ENCODE measurements around the gene SLC9C1.

Gene SLC9C1

GRCh38 chr3:112306825-112307224, 12.8 kb upstream of the SLC9C1 start:
- no peak for DNase-seq

- DNase-seq: peak; percentile 31
Measured at GRCh38 chr3:112304611-112305010, 10.6 kb upstream of the SLC9C1 start.

- DNase-seq: peak; percentile 68
Measured at GRCh38 chr3:112303764-112304325, 9.8 kb upstream of the SLC9C1 start.

GRCh38 chr3:112302881-112303763, 9.1 kb upstream of the SLC9C1 start:
- peak; percentile 26 for DNase-seq

GRCh38 chr3:112302150-112302830, 8.3 kb upstream of the SLC9C1 start:
- DNase-seq: peak; percentile 92

- no peak for DNase-seq
Measured at GRCh38 chr3:112298781-112299180, 4.8 kb upstream of the SLC9C1 start.

GRCh38 chr3:112297714-112298113, 3.7 kb upstream of the SLC9C1 start:
- DNase-seq: no peak

GRCh38 chr3:112289011-112289410, 5.0 kb downstream of the SLC9C1 start:
- DNase-seq: no peak

GRCh38 chr3:112280266-112280665, 13.8 kb downstream of the SLC9C1 start:
- DNase-seq: no peak

- DNase-seq: no peak
Measured at GRCh38 chr3:112273536-112273935, 20.5 kb downstream of the SLC9C1 start.

- DNase-seq: peak; percentile 59
Measured at GRCh38 chr3:112261742-112262141, 32.3 kb downstream of the SLC9C1 start.

GRCh38 chr3:112260563-112260962, 33.5 kb downstream of the SLC9C1 start:
- DNase-seq: no peak

- peak; percentile 9 for DNase-seq
Measured at GRCh38 chr3:112253301-112253971, 40.6 kb downstream of the SLC9C1 start.

GRCh38 chr3:112247900-112248299, 46.1 kb downstream of the SLC9C1 start:
- DNase-seq: no peak

GRCh38 chr3:112247350-112247749, 46.7 kb downstream of the SLC9C1 start:
- no peak for DNase-seq

GRCh38 chr3:112233083-112233482, 60.9 kb downstream of the SLC9C1 start:
- DNase-seq: peak; percentile 6

- no peak for DNase-seq
Measured at GRCh38 chr3:112231727-112232126, 62.3 kb downstream of the SLC9C1 start.

GRCh38 chr3:112230033-112230432, 64.0 kb downstream of the SLC9C1 start:
- no peak for DNase-seq

GRCh38 chr3:112228786-112229185, 65.2 kb downstream of the SLC9C1 start:
- DNase-seq: no peak

- DNase-seq: no peak
Measured at GRCh38 chr3:112200317-112200666, 93.7 kb downstream of the SLC9C1 start.

- DNase-seq: no peak
Measured at GRCh38 chr3:112199622-112200316, 94.2 kb downstream of the SLC9C1 start.

- DNase-seq: no peak
Measured at GRCh38 chr3:112197131-112197530, 96.9 kb downstream of the SLC9C1 start.

GRCh38 chr3:112187300-112187699, 106.7 kb downstream of the SLC9C1 start:
- no peak for DNase-seq
